ENCODE measurements around the gene OTUD3.

- no peak for TF ChIP-seq CTCF (IDR thresholded peaks at IDR 0.05)
- no peak for TF ChIP-seq YY1 (IDR thresholded peaks at IDR 0.05; ENCODE audit: low read depth)
- no peak for TF ChIP-seq CHD2 (IDR thresholded peaks at IDR 0.05; ENCODE audit: low read length, partially characterized antibody)
- TF ChIP-seq RCOR1 (IDR thresholded peaks at IDR 0.05; ENCODE audit: low read length) = no peak
- no peak for TF ChIP-seq TEAD4 (IDR thresholded peaks at IDR 0.05; ENCODE audit: borderline replicate concordance, insufficient read depth)
- TF ChIP-seq GATA2 (CRISPR knock-in tag; IDR thresholded peaks at IDR 0.05) = no peak
- TF ChIP-seq REST (IDR thresholded peaks at IDR 0.05; ENCODE audit: low read depth, low read length) = no peak
These were observed 60.5 kb downstream of the OTUD3 start for GRCh38 chr1:19942657-19943056.

All from SK-N-SH (cell line).